DLD1 (cell line): Measurements from ENCODE around the gene IL17RD.

Experiments used
- in situ Hi-C: cut with HindIII; loops from 2 replicates; pipeline ENCODE4 v1.10.0; 2017; ENCODE audit warnings: low sequenced_read_pairs

The IL17RD gene

GRCh38 chr3:57069503-57069902, 95.7 kb downstream of the IL17RD start:
- in situ Hi-C loops = no loop called here

- in situ Hi-C loops = no loop called here
These were observed 96.6 kb downstream of the IL17RD start for GRCh38 chr3:57068437-57069089.

- in situ Hi-C loops = no loop called here
These were observed 98.7 kb downstream of the IL17RD start for GRCh38 chr3:57066471-57066870.

GRCh38 chr3:57065588-57065987, 99.6 kb downstream of the IL17RD start:
- in situ Hi-C loops = no loop called here

GRCh38 chr3:57064572-57064971, 100.6 kb downstream of the IL17RD start:
- in situ Hi-C loops = no loop called here

- in situ Hi-C loops = no loop called here
These were observed 101.2 kb downstream of the IL17RD start for GRCh38 chr3:57064001-57064400.

GRCh38 chr3:57063032-57063431, 102.1 kb downstream of the IL17RD start:
- in situ Hi-C loops = no loop called here

- in situ Hi-C loops = no loop called here
These were observed 103.0 kb downstream of the IL17RD start for GRCh38 chr3:57062101-57062631.

GRCh38 chr3:57061556-57061955, 103.6 kb downstream of the IL17RD start:
- in situ Hi-C loops = no loop called here

- in situ Hi-C loops = no loop called here
These were observed 104.9 kb downstream of the IL17RD start, which contains the start of gene SPATA12 for GRCh38 chr3:57060089-57060821. Gene SPATA12, plus strand, starts transcription at chr3:57060664. Its CDS starts 13,031 bp downstream, at chr3:57073695.

- in situ Hi-C loops = loop anchor here (5.0 kb wide), 1 partner anchor 42 kb away; no protein-coding TSS in a partner anchor
These were observed 105.7 kb downstream of the IL17RD start for GRCh38 chr3:57059411-57059810.

GRCh38 chr3:57057351-57057750, 107.8 kb downstream of the IL17RD start:
- in situ Hi-C loops = loop anchor here (5.0 kb wide), 1 partner anchor 40 kb away; no protein-coding TSS in a partner anchor

- in situ Hi-C loops = no loop called here
These were observed 112.0 kb downstream of the IL17RD start for GRCh38 chr3:57053122-57053521.

GRCh38 chr3:57052662-57053061, 112.5 kb downstream of the IL17RD start:
- in situ Hi-C loops = no loop called here

- in situ Hi-C loops = no loop called here
These were observed 116.4 kb downstream of the IL17RD start for GRCh38 chr3:57048728-57049127.

GRCh38 chr3:57048052-57048671, 117.0 kb downstream of the IL17RD start:
- in situ Hi-C loops = no loop called here

- in situ Hi-C loops = no loop called here
These were observed 118.9 kb downstream of the IL17RD start for GRCh38 chr3:57046101-57046765.

GRCh38 chr3:57043518-57043917, 121.6 kb downstream of the IL17RD start:
- in situ Hi-C loops = no loop called here

GRCh38 chr3:57041674-57042073, 123.5 kb downstream of the IL17RD start:
- in situ Hi-C loops = no loop called here
